ENCODE results near the gene SDHC. TPM values are rescaled to one million over a fixed set of nuclear protein-coding genes. Genes with fewer than 3 reads are reported as not detected.

Gene SDHC
- total RNA-seq, 1 experiment from 2014 or later = 221 TPM

DNA sequence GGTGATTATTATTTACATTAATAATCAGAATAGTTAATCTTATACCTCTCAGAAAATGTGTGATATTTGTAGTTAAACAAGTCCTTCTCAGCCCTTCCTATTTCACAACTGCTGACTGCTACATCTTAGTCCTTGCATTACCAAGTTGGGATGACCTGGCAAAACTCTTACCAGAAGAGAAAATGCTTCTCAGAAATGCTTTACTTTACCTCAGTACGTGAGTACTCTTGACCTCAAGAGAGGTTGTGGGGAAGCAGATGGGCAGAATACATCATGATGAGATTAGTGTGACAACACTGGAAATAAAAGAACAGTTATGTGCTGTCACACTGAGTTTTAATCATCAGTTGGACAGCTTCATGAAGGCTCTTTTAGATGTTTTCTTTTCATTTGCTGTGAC, 37.3 kb downstream of the SDHC start:
- intact Hi-C loops (cut with micrococcal nuclease; ENCODE audit: unreplicated experiment) (no loop called here), in situ Hi-C loops (cut with HindIII; ENCODE audit: low pct_unique_long_range_greater_than_20kb, low sequenced_read_pairs) (no loop called here)
- no peaks in the 10 kb centered on the region for H3K4me1 ChIP-seq (ENCODE audit: control insufficient read depth, insufficient read depth, low read length)
- BruUV-seq (replicated peaks) = no TSS peak
- H3K27ac ChIP-seq (ENCODE audit: low read length) = no peak overlapping the region
- H3K36me3 ChIP-seq (ENCODE audit: control insufficient read depth, insufficient read depth, low read length) = peaks cover 3% of the 10 kb centered on the region; the same call in 1 of the 2 replicates
- TF ChIP-seq, protein P1, sequence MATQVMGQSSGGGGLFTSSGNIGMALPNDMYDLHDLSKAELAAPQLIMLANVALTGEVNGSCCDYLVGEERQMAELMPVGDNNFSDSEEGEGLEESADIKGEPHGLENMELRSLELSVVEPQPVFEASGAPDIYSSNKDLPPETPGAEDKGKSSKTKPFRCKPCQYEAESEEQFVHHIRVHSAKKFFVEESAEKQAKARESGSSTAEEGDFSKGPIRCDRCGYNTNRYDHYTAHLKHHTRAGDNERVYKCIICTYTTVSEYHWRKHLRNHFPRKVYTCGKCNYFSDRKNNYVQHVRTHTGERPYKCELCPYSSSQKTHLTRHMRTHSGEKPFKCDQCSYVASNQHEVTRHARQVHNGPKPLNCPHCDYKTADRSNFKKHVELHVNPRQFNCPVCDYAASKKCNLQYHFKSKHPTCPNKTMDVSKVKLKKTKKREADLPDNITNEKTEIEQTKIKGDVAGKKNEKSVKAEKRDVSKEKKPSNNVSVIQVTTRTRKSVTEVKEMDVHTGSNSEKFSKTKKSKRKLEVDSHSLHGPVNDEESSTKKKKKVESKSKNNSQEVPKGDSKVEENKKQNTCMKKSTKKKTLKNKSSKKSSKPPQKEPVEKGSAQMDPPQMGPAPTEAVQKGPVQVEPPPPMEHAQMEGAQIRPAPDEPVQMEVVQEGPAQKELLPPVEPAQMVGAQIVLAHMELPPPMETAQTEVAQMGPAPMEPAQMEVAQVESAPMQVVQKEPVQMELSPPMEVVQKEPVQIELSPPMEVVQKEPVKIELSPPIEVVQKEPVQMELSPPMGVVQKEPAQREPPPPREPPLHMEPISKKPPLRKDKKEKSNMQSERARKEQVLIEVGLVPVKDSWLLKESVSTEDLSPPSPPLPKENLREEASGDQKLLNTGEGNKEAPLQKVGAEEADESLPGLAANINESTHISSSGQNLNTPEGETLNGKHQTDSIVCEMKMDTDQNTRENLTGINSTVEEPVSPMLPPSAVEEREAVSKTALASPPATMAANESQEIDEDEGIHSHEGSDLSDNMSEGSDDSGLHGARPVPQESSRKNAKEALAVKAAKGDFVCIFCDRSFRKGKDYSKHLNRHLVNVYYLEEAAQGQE (IDR thresholded peaks at IDR 0.05; ENCODE audit: insufficient read depth in 1 of 2, low read depth in 2 of 2, low read length in 1 of 2) = no peak
- TF ChIP-seq, protein P2, sequence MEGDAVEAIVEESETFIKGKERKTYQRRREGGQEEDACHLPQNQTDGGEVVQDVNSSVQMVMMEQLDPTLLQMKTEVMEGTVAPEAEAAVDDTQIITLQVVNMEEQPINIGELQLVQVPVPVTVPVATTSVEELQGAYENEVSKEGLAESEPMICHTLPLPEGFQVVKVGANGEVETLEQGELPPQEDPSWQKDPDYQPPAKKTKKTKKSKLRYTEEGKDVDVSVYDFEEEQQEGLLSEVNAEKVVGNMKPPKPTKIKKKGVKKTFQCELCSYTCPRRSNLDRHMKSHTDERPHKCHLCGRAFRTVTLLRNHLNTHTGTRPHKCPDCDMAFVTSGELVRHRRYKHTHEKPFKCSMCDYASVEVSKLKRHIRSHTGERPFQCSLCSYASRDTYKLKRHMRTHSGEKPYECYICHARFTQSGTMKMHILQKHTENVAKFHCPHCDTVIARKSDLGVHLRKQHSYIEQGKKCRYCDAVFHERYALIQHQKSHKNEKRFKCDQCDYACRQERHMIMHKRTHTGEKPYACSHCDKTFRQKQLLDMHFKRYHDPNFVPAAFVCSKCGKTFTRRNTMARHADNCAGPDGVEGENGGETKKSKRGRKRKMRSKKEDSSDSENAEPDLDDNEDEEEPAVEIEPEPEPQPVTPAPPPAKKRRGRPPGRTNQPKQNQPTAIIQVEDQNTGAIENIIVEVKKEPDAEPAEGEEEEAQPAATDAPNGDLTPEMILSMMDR (IDR thresholded peaks at IDR 0.05) = no peak
- TF ChIP-seq SIN3A (IDR thresholded peaks at IDR 0.05; ENCODE audit: borderline replicate concordance, insufficient read depth, low read depth, low read length) (no peak), POLR2AphosphoS5 (IDR thresholded peaks at IDR 0.05; ENCODE audit: low read depth, low read length) (no peak), TCF7L2 (IDR thresholded peaks at IDR 0.05; ENCODE audit: low read depth, low read length) (no peak)
- H3K4me3 ChIP-seq (ENCODE audit: low read depth in 2 of 2, low read length in 2 of 2) = no peak overlapping the region
- ATAC-seq (no peak), DNase-seq (ENCODE audit: low read depth, low spot score) (no peak)
- CTCF ChIA-PET = interaction anchor here (1.0 kb wide), 1 partner anchor 30 kb away, joined by 4 read pairs; no protein-coding TSS in a partner anchor
- POLR2A ChIA-PET = interaction anchor here (0.6 kb wide), 1 partner anchor 27 kb away, joined by 3 read pairs; no protein-coding TSS in a partner anchor
- no peaks in the 10 kb centered on the region for H3K27me3 ChIP-seq (ENCODE audit: control insufficient read depth, insufficient read depth, low read length)
- no peaks in the 10 kb centered on the region for H3K9me3 ChIP-seq (ENCODE audit: control insufficient read depth, insufficient read depth, low read depth, low read length)

DNA sequence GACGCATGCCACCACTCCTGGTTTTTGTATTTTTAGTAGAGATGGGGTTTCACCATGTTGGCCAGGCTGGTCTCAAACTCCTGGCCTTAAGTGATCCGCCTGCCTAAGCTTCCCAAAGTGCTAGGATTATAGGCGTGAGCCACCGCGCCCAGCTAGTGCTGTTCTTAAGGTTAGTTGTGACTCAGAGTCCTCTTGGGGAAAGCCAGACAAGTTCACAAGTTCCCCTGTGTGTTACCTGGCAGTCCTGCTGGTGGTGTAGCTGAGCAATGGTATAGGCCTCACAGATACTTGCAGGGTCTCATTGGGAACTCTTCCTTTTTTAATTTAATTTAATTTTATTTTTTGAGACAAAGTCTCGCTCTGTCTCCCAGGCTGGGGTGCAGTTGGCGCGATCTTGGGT, 42.9 kb downstream of the SDHC start:
- ChIA-PET CTCF (no interaction called here), POLR2A (no interaction called here)
- Histone ChIP-seq H3K27ac (ENCODE audit: low read length) (no peak overlapping the region), H3K9me3 (ENCODE audit: control insufficient read depth, insufficient read depth, low read depth, low read length) (no peaks in the 10 kb centered on the region), H3K4me1 (ENCODE audit: control insufficient read depth, insufficient read depth, low read length) (no peaks in the 10 kb centered on the region), H3K4me3 (ENCODE audit: low read depth in 2 of 2, low read length in 2 of 2) (no peak overlapping the region), H3K36me3 (ENCODE audit: control insufficient read depth, insufficient read depth, low read length) (0 out of 2 replicates have a peak, but pooled peaks cover 3% of the 10 kb centered on the region), H3K27me3 (ENCODE audit: control insufficient read depth, insufficient read depth, low read length) (no peaks in the 10 kb centered on the region)
- intact Hi-C loops (cut with micrococcal nuclease; ENCODE audit: unreplicated experiment) (no loop called here), in situ Hi-C loops (cut with HindIII; ENCODE audit: low pct_unique_long_range_greater_than_20kb, low sequenced_read_pairs) (no loop called here)
- TF ChIP-seq TCF7L2 (IDR thresholded peaks at IDR 0.05; ENCODE audit: low read depth, low read length) (no peak), POLR2AphosphoS5 (IDR thresholded peaks at IDR 0.05; ENCODE audit: low read depth, low read length) (no peak), SIN3A (IDR thresholded peaks at IDR 0.05; ENCODE audit: borderline replicate concordance, insufficient read depth, low read depth, low read length) (no peak)
- TF ChIP-seq, protein P2 (IDR thresholded peaks at IDR 0.05) = no peak
- TF ChIP-seq, protein P1 (IDR thresholded peaks at IDR 0.05; ENCODE audit: insufficient read depth in 1 of 2, low read depth in 2 of 2, low read length in 1 of 2) = no peak
- no peak for DNase-seq (ENCODE audit: low read depth, low spot score)
- no TSS peak for BruUV-seq (replicated peaks)
- no peak for ATAC-seq
